A549 (cell line): Measurements from ENCODE around the gene GRIA3.

Experiments
- CHD2 ChIP-seq: fragments of 150-350 bp; IDR thresholded peaks from 2 replicates; pipeline ENCODE4 v1.6.1; 2014; ENCODE audit warnings: low read length; ENCODE audit not compliant: partially characterized antibody
- EP300 ChIP-seq, 2 experiments: fragments of >200 bp; sonication (Bioruptor Twin); formaldehyde crosslinking; IDR thresholded peaks; 2 replicates in 1 of 2; 3 replicates in 1 of 2; pipeline ENCODE4 v1.6.1; 2016 to 2017
- FOSL2 ChIP-seq, 2 experiments: fragments of 450-650 bp in 1 of 2; fragments of >200 bp in 1 of 2; sonication (Bioruptor Twin) in 1 of 2; formaldehyde crosslinking; IDR thresholded peaks; 2 replicates each; pipeline versions ENCODE4 v1.5.0 to v1.6.1; 2016 to 2020; ENCODE audit warnings: mild to moderate bottlenecking in 1 of 2, moderate library complexity in 1 of 2
- HDAC2 ChIP-seq: fragments of 200-600 bp; sonication (generic); IDR thresholded peaks from 2 replicates; pipeline ENCODE4 v1.6.1; 2016
- RNF2 ChIP-seq: fragments of 200-600 bp; sonication (generic); IDR thresholded peaks from 2 replicates; pipeline ENCODE4 v1.6.1; 2016; ENCODE audit warnings: low read depth, mild to moderate bottlenecking, antibody characterized with exemption, moderate library complexity, borderline replicate concordance
- SMC3 ChIP-seq: fragments of >200 bp; sonication (Bioruptor Twin); formaldehyde crosslinking; IDR thresholded peaks from 3 replicates; pipeline ENCODE4 v1.6.1; 2018; ENCODE audit warnings: inconsistent platforms

- no peak for TF ChIP-seq FOSL2 (IDR thresholded peaks at IDR 0.05)
- no peak for TF ChIP-seq FOSL2 (CRISPR knock-in tag; IDR thresholded peaks at IDR 0.05)
- TF ChIP-seq CHD2, result no peak
- TF ChIP-seq HDAC2, result no peak
- no peak for TF ChIP-seq EP300 (IDR thresholded peaks at IDR 0.05)
- no peak for TF ChIP-seq SMC3
- TF ChIP-seq RNF2, result no peak
Measured at GRCh38 chrX:123267220-123267619, 83.1 kb downstream of the GRIA3 start.
